ENCODE data around the gene ADH4. TPM values are rescaled to one million over a fixed set of nuclear protein-coding genes. Genes with fewer than 3 reads are reported as not detected.

Gene ADH4
- total and polyA plus RNA-seq, 10 of the 15 experiments (the other 5 are each of a cell fraction or from before 2014, with no cell fraction given) = not detected

DNA sequence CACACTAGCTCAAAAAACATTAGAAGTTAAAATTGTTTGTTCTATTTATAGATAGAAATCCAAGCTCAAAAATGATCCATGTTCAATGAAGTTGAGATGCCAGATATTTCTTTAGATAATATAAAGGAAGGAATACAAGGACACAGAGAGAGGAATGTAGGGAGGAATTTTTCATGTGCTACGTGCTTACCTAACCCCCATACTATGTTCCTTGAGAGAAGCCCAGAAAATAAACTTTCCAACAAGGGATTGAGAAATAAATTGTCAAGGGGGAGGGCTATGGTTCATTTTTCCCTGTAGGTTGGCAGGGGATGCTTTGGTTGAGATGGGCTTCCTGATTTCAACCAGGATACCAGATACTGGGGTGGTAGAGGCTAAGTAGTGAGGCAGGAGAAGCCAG, 39.9 kb downstream of the ADH4 start:
- intact Hi-C loops (cut with micrococcal nuclease; ENCODE audit: unreplicated experiment) = no loop called here
- no peaks in the 10 kb centered on the region for H3K36me3 ChIP-seq (ENCODE audit: control insufficient read depth in 2 of 2, insufficient read depth in 2 of 2, low read length in 1 of 2)
- no peaks in the 10 kb centered on the region for H3K4me1 ChIP-seq (ENCODE audit: control insufficient read depth, insufficient read depth, low read length)
- TF ChIP-seq MYC (IDR thresholded peaks at IDR 0.05; ENCODE audit: insufficient read depth, insufficient read length, insufficient replicate concordance, low read length, severe bottlenecking) = no peak
- TF ChIP-seq HDGF (IDR thresholded peaks at IDR 0.05) = no peak
- TF ChIP-seq ZNF24 (IDR thresholded peaks at IDR 0.05) = no peak
- TF ChIP-seq NR2C2 (IDR thresholded peaks at IDR 0.05; ENCODE audit: borderline replicate concordance, control insufficient read depth, insufficient read length, low read depth) = no peak
- TF ChIP-seq, protein P1, sequence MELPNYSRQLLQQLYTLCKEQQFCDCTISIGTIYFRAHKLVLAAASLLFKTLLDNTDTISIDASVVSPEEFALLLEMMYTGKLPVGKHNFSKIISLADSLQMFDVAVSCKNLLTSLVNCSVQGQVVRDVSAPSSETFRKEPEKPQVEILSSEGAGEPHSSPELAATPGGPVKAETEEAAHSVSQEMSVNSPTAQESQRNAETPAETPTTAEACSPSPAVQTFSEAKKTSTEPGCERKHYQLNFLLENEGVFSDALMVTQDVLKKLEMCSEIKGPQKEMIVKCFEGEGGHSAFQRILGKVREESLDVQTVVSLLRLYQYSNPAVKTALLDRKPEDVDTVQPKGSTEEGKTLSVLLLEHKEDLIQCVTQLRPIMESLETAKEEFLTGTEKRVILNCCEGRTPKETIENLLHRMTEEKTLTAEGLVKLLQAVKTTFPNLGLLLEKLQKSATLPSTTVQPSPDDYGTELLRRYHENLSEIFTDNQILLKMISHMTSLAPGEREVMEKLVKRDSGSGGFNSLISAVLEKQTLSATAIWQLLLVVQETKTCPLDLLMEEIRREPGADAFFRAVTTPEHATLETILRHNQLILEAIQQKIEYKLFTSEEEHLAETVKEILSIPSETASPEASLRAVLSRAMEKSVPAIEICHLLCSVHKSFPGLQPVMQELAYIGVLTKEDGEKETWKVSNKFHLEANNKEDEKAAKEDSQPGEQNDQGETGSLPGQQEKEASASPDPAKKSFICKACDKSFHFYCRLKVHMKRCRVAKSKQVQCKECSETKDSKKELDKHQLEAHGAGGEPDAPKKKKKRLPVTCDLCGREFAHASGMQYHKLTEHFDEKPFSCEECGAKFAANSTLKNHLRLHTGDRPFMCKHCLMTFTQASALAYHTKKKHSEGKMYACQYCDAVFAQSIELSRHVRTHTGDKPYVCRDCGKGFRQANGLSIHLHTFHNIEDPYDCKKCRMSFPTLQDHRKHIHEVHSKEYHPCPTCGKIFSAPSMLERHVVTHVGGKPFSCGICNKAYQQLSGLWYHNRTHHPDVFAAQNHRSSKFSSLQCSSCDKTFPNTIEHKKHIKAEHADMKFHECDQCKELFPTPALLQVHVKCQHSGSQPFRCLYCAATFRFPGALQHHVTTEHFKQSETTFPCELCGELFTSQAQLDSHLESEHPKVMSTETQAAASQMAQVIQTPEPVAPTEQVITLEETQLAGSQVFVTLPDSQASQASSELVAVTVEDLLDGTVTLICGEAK (IDR thresholded peaks at IDR 0.05; ENCODE audit: borderline replicate concordance) = no peak
- no peak for TF ChIP-seq POLR2A (IDR thresholded peaks at IDR 0.05; ENCODE audit: low read depth, low read length)
- no peak for TF ChIP-seq SREBF2 (IDR thresholded peaks at IDR 0.05; ENCODE audit: low read length)
- no peak for TF ChIP-seq IKZF1 (conservative IDR thresholded peaks at IDR 0.05)
- TF ChIP-seq MTA2 (IDR thresholded peaks at IDR 0.05; ENCODE audit: low read depth) = no peak
- TF ChIP-seq ZSCAN29 (IDR thresholded peaks at IDR 0.05) = no peak
- no peak for TF ChIP-seq BHLHE40 (IDR thresholded peaks at IDR 0.05; ENCODE audit: borderline replicate concordance in 1 of 2, low read depth in 2 of 2, low read length in 1 of 2)
- no peak for TF ChIP-seq TARDBP (IDR thresholded peaks at IDR 0.05; ENCODE audit: borderline replicate concordance)
- TF ChIP-seq CBFB (IDR thresholded peaks at IDR 0.05; ENCODE audit: low read depth) = no peak
- TF ChIP-seq RBBP5 (conservative IDR thresholded peaks at IDR 0.05) = no peak
- TF ChIP-seq, protein P2, sequence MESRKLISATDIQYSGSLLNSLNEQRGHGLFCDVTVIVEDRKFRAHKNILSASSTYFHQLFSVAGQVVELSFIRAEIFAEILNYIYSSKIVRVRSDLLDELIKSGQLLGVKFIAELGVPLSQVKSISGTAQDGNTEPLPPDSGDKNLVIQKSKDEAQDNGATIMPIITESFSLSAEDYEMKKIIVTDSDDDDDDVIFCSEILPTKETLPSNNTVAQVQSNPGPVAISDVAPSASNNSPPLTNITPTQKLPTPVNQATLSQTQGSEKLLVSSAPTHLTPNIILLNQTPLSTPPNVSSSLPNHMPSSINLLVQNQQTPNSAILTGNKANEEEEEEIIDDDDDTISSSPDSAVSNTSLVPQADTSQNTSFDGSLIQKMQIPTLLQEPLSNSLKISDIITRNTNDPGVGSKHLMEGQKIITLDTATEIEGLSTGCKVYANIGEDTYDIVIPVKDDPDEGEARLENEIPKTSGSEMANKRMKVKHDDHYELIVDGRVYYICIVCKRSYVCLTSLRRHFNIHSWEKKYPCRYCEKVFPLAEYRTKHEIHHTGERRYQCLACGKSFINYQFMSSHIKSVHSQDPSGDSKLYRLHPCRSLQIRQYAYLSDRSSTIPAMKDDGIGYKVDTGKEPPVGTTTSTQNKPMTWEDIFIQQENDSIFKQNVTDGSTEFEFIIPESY (IDR thresholded peaks at IDR 0.05) = no peak
- TF ChIP-seq CHD2 (IDR thresholded peaks at IDR 0.05; ENCODE audit: borderline replicate concordance, low read depth, low read length) = no peak
- TF ChIP-seq ESRRA (IDR thresholded peaks at IDR 0.05; ENCODE audit: low read length) = no peak
- TF ChIP-seq SIN3A (IDR thresholded peaks at IDR 0.05; ENCODE audit: low read depth, low read length) = no peak
- H3K79me2 ChIP-seq (ENCODE audit: control insufficient read depth, insufficient read depth, low read length) = no peaks in the 10 kb centered on the region
- no peak overlapping the region for H3K4me3 ChIP-seq
- H3K9ac ChIP-seq (ENCODE audit: control insufficient read depth, insufficient read depth, low read length) = no peak overlapping the region
- POLR2A ChIA-PET = no interaction called here
- ATAC-seq (no peak), DNase-seq (ENCODE audit: low read depth, low spot score) (no peak), FAIRE-seq (no peak)
- no peaks in the 10 kb centered on the region for H4K20me1 ChIP-seq (ENCODE audit: control insufficient read depth, insufficient read depth)
- H3K9me3 ChIP-seq (replicated peaks; ENCODE audit: control insufficient read depth, insufficient read depth, low read length) = no peaks in the 10 kb centered on the region
- SMC1A ChIA-PET (ENCODE audit: uncharacterized antibody, unreplicated experiment) = interaction anchor here (1.9 kb wide), 1 partner anchor 299 kb away, joined by 6 read pairs; no protein-coding TSS in a partner anchor
- no TSS peak for BruUV-seq (replicated peaks)
- CTCF ChIA-PET = interaction anchor here (0.6 kb wide), 1 partner anchor 782 kb away, joined by 3 read pairs; no protein-coding TSS in a partner anchor
- WGBS (ENCODE audit: insufficient coverage, insufficient replicate concordance, low lambda C conversion rate, missing lambda C conversion rate) = 0% methylated on average over 1 of the region's 1 CpG
- no peaks in the 10 kb centered on the region for H3K27me3 ChIP-seq (replicated peaks in 1 of 2; ENCODE audit: control insufficient read depth in 2 of 2, insufficient read depth in 2 of 2, low read length in 1 of 2)
- in situ Hi-C loops (cut with MboI) = no loop called here
- H3K4me2 ChIP-seq (ENCODE audit: control insufficient read depth, insufficient read depth) = no peak overlapping the region
- H3K27ac ChIP-seq (ENCODE audit: control insufficient read depth, insufficient read depth) = no peak overlapping the region
- no peak overlapping the region for H2AFZ ChIP-seq (ENCODE audit: control insufficient read depth, low read depth, low read length)
- RAD21 ChIA-PET (ENCODE audit: unreplicated experiment) = interaction anchor here (1.2 kb wide), 1 partner anchor 16 kb away, joined by 3 read pairs; the partner anchor contains the start of gene ADH5
